A673 (cell line): Measurements from ENCODE around the gene SALL1. TPM values are rescaled to one million over a fixed set of nuclear protein-coding genes. Genes with fewer than 3 reads are reported as not detected.

Experiments used
- BruUV-seq: library from RNA; stranded (reverse); fragments of 400-500 nt; replicated peaks from 2 replicates; lab custom pipeline; 2021; lab: Mats Ljungman, UMichigan
- CTCF ChIA-PET: fragments of 300-600 bp; sonication (Branson Sonifier 250); formaldehyde crosslinking; loops from one replicate; lab custom pipeline; 2022; ENCODE audit warnings: antibody characterized with exemption; lab: Charles Lee
- POLR2A ChIA-PET: fragments of 300-600 bp; sonication (Branson Sonifier 250); formaldehyde crosslinking; loops from one replicate; lab custom pipeline; 2022; ENCODE audit warnings: antibody characterized with exemption; ENCODE audit not compliant: low non-redundant PET; lab: Charles Lee
- DNase-seq: peaks from one replicate; pipeline ENCODE4 v3.0.0-alpha.2; 2015; ENCODE audit warnings: low spot score
- H3K27ac ChIP-seq: fragments of 200-600 bp; sonication (generic); 2 replicates; pipeline ENCODE4 v1.5.1; 2016; ENCODE audit warnings: mixed run types, low read depth, mild to moderate bottlenecking, mixed read lengths, antibody characterized with exemption, low read length; ENCODE audit not compliant: poor library complexity, severe bottlenecking
- H3K27me3 ChIP-seq: fragments of 200-600 bp; sonication (generic); replicated peaks from 2 replicates; pipeline ENCODE4 v1.6.1; 2017; ENCODE audit warnings: mixed run types, low read depth, mild to moderate bottlenecking, mixed read lengths, antibody characterized with exemption, low read length; ENCODE audit not compliant: insufficient read depth, poor library complexity
- H3K36me3 ChIP-seq: fragments of 200-600 bp; sonication (generic); 2 replicates; pipeline ENCODE4 v1.6.1; 2016; ENCODE audit warnings: mixed run types, mild to moderate bottlenecking, mixed read lengths, antibody characterized with exemption, low read length; ENCODE audit not compliant: insufficient read depth, poor library complexity, severe bottlenecking
- H3K4me1 ChIP-seq: fragments of 200-600 bp; sonication (generic); 2 replicates; pipeline ENCODE4 v1.6.1; 2017; ENCODE audit warnings: mixed run types, mild to moderate bottlenecking, mixed read lengths, antibody characterized with exemption, low read length; ENCODE audit not compliant: insufficient read depth, poor library complexity, severe bottlenecking
- H3K4me3 ChIP-seq: fragments of 200-600 bp; sonication (generic); 2 replicates; pipeline ENCODE4 v1.5.1; 2016; ENCODE audit warnings: low read depth, mixed run types, mild to moderate bottlenecking, mixed read lengths, low read length; ENCODE audit not compliant: poor library complexity, severe bottlenecking
- H3K9me3 ChIP-seq: fragments of 200-600 bp; sonication (generic); 2 replicates; pipeline ENCODE4 v1.6.1; 2016; ENCODE audit warnings: mixed run types, low read depth, mild to moderate bottlenecking, mixed read lengths, antibody characterized with exemption, low read length; ENCODE audit not compliant: poor library complexity, severe bottlenecking
- EZH2 ChIP-seq: fragments of 200-600 bp; sonication (generic); IDR thresholded peaks from 2 replicates; pipeline ENCODE4 v1.6.1; 2017; ENCODE audit warnings: borderline replicate concordance, low read depth, mild to moderate bottlenecking, mixed read lengths, antibody characterized with exemption, low read length; ENCODE audit not compliant: poor library complexity, severe bottlenecking
- intact Hi-C: fragments of 100-400 bp; cut with micrococcal nuclease; formaldehyde crosslinking; loops from one replicate; pipeline ENCODE4 v1.10.0; 2022; ENCODE audit not compliant: unreplicated experiment
- total RNA-seq: library from RNA; stranded (reverse); gene quantifications from 2 replicates; pipeline ENCODE4 v1.2.3, GENCODE V29; 2021
- TF ChIP-seq, protein P1 (sequence below): fragments of 300-800, 200-600 bp; sonication (generic); conservative IDR thresholded peaks from 2 replicates; pipeline ENCODE4 v1.5.1; 2017; ENCODE audit warnings: low read depth, mild to moderate bottlenecking, antibody characterized with exemption, low read length, moderate library complexity, mixed read lengths

The SALL1 gene
- total RNA-seq, 1 experiment from 2014 or later = 24.8 TPM

DNA sequence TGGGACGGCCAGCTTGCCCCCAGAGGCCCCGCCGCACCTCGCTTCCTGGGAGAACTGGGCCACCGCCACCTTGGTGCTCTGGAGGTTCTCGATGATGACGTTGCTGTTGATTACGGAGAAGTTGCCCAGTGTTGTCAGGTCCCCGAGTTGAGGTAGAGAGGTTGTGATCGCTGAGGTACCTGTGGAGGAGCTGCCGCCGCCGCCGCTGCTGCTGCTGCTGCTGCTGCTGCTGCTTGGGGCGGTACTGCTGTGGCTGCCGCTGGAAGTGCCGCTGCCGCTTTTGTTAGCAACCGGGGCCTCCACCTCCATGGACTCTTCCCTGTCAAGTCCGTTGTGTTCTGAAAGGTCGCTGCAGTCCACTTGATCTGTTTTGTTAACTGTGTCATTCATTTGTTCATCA is 9.5 kb downstream of the SALL1 start:
- Histone ChIP-seq H3K27me3 (peaks cover 3% of the 10 kb centered on the region), H3K4me1 (peaks cover 32% of the 10 kb centered on the region), H3K27ac (no peak overlapping the region), H3K36me3 (peaks cover 10% of the 10 kb centered on the region), H3K9me3 (no peaks in the 10 kb centered on the region), H3K4me3 (no peak overlapping the region)
- POLR2A ChIA-PET = no interaction called here
- DNase-seq = no peak
- CTCF ChIA-PET = interaction anchor here (0.7 kb wide), 1 partner anchor 170 kb away, joined by 4 read pairs; no protein-coding TSS in a partner anchor
- no TSS peak for BruUV-seq
- TF ChIP-seq EZH2 = no peak
- TF ChIP-seq, protein P1, sequence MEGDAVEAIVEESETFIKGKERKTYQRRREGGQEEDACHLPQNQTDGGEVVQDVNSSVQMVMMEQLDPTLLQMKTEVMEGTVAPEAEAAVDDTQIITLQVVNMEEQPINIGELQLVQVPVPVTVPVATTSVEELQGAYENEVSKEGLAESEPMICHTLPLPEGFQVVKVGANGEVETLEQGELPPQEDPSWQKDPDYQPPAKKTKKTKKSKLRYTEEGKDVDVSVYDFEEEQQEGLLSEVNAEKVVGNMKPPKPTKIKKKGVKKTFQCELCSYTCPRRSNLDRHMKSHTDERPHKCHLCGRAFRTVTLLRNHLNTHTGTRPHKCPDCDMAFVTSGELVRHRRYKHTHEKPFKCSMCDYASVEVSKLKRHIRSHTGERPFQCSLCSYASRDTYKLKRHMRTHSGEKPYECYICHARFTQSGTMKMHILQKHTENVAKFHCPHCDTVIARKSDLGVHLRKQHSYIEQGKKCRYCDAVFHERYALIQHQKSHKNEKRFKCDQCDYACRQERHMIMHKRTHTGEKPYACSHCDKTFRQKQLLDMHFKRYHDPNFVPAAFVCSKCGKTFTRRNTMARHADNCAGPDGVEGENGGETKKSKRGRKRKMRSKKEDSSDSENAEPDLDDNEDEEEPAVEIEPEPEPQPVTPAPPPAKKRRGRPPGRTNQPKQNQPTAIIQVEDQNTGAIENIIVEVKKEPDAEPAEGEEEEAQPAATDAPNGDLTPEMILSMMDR = no peak
- intact Hi-C loops = loop anchor here (10.0 kb wide), 1 partner anchor 413 kb away; no protein-coding TSS in a partner anchor

DNA sequence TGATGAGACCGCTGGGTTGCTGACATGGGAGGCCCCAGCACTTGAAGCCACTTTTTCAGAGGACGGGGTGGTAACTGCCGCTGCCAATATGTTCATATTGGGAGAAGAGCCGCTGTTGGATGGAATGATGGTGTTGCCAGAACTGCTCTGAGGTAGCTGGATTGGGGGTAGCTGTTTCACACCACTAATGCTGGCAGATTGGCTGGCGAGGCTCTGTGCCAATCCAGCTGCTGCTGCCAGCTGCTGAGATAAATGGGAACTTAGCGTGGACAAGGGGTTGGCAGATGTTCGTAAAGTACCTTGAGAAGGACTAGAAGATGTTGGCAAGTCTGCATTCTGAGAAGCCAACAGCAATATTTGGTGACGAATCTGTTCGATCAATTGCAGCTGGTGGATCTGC is 10.0 kb downstream of the SALL1 start:
- H3K9me3 ChIP-seq = no peaks in the 10 kb centered on the region
- intact Hi-C loops = loop anchor here (10.0 kb wide), 1 partner anchor 414 kb away; no protein-coding TSS in a partner anchor
- peaks cover 3% of the 10 kb centered on the region for H3K27me3 ChIP-seq
- no peak for DNase-seq
- no peak overlapping the region for H3K27ac ChIP-seq
- no TSS peak for BruUV-seq
- CTCF ChIA-PET = interaction anchor here (0.7 kb wide), 1 partner anchor 170 kb away, joined by 4 read pairs; no protein-coding TSS in a partner anchor
- H3K4me3 ChIP-seq = no peak overlapping the region
- POLR2A ChIA-PET = no interaction called here
- peaks cover 31% of the 10 kb centered on the region for H3K4me1 ChIP-seq
- TF ChIP-seq, protein P1 = no peak
- TF ChIP-seq EZH2 = no peak
- peaks cover 10% of the 10 kb centered on the region for H3K36me3 ChIP-seq

DNA sequence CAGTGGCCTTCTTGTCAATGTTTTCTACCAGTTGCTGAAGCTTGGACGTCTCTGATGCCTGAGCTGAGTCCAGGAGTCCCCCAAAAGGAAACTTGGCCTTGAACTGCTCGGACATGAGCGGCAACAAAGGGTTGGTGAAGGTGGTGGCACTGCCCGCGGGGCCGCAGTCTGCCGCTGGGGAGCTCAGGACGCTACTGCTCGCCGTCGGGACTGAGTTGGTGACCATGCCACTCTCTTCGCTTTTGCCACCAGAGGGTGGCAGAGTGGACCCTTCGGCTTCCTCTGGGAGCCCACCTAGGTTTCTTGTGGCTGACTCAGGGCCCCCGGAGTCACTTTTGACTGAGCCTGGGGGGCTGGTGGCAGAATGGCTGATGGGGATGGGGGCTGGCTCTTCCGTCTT is 11.0 kb downstream of the SALL1 start:
- Histone ChIP-seq H3K9me3 (no peaks in the 10 kb centered on the region), H3K27me3 (peaks cover 5% of the 10 kb centered on the region), H3K27ac (no peak overlapping the region), H3K4me1 (peaks cover 22% of the 10 kb centered on the region), H3K36me3 (peaks cover 17% of the 10 kb centered on the region), H3K4me3 (no peak overlapping the region)
- CTCF ChIA-PET = no interaction called here
- TF ChIP-seq, protein P1 = 0 out of 2 replicates have a peak, but pooled peaks have one; percentile 9
- TF ChIP-seq EZH2 = no peak
- POLR2A ChIA-PET = no interaction called here
- BruUV-seq = no TSS peak
- intact Hi-C loops = loop anchor here (10.0 kb wide), 1 partner anchor 415 kb away; no protein-coding TSS in a partner anchor
- DNase-seq = no peak
